ENCODE measurements around the gene CLIC1. TPM values are rescaled to one million over a fixed set of nuclear protein-coding genes. Genes with fewer than 3 reads are reported as not detected.

The CLIC1 gene
- polyA plus RNA-seq, 2 of the 4 experiments (the other 2 are of a cell fraction): 249 to 346 TPM

DNA sequence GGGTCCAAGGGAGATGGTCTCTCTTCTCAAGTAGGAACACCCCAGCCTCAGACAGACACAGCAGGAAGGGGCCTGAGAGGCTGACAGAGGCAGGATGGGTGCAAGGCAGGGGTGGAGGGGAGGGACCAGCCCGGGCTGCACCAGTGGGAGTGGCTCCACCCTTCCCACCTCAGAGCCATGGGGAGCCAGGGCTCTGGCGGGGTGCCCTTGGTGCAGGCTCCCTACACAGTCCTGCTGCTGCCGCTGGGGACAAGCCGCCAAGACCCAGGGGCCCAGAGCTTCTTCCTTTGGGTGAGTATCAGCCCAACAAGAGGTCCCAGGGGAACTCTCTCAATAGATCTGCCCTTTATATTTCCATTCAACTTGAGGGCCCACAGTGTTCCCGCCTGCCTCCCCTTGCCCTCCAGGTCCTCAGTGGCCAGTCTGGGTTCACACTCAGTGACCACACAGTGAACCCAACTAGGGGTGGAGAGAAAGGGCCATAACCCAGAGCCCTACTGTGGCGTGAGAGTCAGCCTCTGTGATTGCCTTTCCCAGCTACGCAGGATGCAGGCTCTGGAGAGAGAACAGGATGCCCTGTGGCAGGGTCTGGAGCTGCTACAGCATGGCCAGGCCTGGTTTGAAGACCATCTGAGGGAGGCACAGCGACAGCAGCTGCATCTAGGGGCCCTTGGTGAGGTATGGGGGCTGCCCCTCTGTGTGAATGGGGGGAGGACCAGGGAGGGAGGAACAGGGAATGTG is 26.7 kb upstream of the CLIC1 start:
- no peak overlapping the region for H3K4me3 ChIP-seq
- 71% methylated on average over 3 of the region's 8 CpGs for WGBS (ENCODE audit: missing lambda C conversion rate)
- DNase-seq (ENCODE audit: low read depth in 1 of 2, low spot score in 1 of 2) (no peak), ATAC-seq (no peak; a peak in 1 of 6 replicates), FAIRE-seq (no peak)
- no peaks in the 10 kb centered on the region for H3K9me3 ChIP-seq
- ChIA-PET POLR2A (no interaction called here), CTCF (no interaction called here)
- no peak overlapping the region for H3K27ac ChIP-seq
- TF ChIP-seq HOXB13 (CRISPR knock-in tag; IDR thresholded peaks at IDR 0.05; ENCODE audit: low read depth) (no peak), CEBPB (IDR thresholded peaks at IDR 0.05) (no peak), CBX2 (IDR thresholded peaks at IDR 0.05; ENCODE audit: borderline replicate concordance, low read depth) (no peak), ESRRA (IDR thresholded peaks at IDR 0.05; ENCODE audit: borderline replicate concordance, low read length) (no peak), PHF8 (IDR thresholded peaks at IDR 0.05; ENCODE audit: borderline replicate concordance, low read depth) (no peak)
- TF ChIP-seq, protein P1, sequence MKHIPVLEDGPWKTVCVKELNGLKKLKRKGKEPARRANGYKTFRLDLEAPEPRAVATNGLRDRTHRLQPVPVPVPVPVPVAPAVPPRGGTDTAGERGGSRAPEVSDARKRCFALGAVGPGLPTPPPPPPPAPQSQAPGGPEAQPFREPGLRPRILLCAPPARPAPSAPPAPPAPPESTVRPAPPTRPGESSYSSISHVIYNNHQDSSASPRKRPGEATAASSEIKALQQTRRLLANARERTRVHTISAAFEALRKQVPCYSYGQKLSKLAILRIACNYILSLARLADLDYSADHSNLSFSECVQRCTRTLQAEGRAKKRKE (CRISPR knock-in tag; IDR thresholded peaks at IDR 0.05; ENCODE audit: low read depth): no peak
- TF ChIP-seq, protein P2, sequence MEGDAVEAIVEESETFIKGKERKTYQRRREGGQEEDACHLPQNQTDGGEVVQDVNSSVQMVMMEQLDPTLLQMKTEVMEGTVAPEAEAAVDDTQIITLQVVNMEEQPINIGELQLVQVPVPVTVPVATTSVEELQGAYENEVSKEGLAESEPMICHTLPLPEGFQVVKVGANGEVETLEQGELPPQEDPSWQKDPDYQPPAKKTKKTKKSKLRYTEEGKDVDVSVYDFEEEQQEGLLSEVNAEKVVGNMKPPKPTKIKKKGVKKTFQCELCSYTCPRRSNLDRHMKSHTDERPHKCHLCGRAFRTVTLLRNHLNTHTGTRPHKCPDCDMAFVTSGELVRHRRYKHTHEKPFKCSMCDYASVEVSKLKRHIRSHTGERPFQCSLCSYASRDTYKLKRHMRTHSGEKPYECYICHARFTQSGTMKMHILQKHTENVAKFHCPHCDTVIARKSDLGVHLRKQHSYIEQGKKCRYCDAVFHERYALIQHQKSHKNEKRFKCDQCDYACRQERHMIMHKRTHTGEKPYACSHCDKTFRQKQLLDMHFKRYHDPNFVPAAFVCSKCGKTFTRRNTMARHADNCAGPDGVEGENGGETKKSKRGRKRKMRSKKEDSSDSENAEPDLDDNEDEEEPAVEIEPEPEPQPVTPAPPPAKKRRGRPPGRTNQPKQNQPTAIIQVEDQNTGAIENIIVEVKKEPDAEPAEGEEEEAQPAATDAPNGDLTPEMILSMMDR (IDR thresholded peaks at IDR 0.05): no peak
- H3K4me2 ChIP-seq: no peak overlapping the region
- H3K4me1 ChIP-seq: no peaks in the 10 kb centered on the region

DNA sequence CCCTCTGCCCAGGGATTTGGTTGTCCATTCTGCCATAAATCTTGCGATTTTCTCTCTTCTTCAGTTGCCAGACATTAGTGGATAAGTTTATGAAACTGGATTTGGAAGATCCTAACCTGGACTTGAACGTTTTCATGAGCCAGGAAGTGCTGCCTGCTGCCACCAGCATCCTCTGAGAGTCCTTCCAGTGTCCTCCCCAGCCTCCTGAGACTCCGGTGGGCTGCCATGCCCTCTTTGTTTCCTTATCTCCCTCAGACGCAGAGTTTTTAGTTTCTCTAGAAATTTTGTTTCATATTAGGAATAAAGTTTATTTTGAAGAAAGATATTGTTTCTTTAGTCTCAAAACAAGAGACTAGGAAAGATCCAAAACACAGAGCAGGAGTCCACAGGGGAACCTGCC is 26.0 kb upstream of the CLIC1 start, which contains the start of gene SAPCD1:
Gene SAPCD1, plus strand, starts transcription at position 301 of the 400 bp plus-strand sequence. CDS start 399 bp downstream, outside the sequence.
- WGBS (ENCODE audit: missing lambda C conversion rate): 74% methylated on average over 4 of the region's 4 CpGs
- H3K9me3 ChIP-seq: no peaks in the 10 kb centered on the region
- ATAC-seq: no peak
- no peak for FAIRE-seq
- no peaks in the 10 kb centered on the region for H3K4me1 ChIP-seq
- no peak for DNase-seq (ENCODE audit: low read depth in 1 of 2, low spot score in 1 of 2)
- ChIA-PET CTCF (no interaction called here), POLR2A (no interaction called here)
- H3K4me3 ChIP-seq: no peak within 1 kb of the TSS
- TF ChIP-seq RNF2 (IDR thresholded peaks at IDR 0.05; ENCODE audit: borderline replicate concordance, low read depth): no peak
- TF ChIP-seq ZNF302 (CRISPR knock-in tag; IDR thresholded peaks at IDR 0.05): no peak
- H3K4me2 ChIP-seq: no peak within 1 kb of the TSS
- no peak within 1 kb of the TSS for H3K27ac ChIP-seq

DNA sequence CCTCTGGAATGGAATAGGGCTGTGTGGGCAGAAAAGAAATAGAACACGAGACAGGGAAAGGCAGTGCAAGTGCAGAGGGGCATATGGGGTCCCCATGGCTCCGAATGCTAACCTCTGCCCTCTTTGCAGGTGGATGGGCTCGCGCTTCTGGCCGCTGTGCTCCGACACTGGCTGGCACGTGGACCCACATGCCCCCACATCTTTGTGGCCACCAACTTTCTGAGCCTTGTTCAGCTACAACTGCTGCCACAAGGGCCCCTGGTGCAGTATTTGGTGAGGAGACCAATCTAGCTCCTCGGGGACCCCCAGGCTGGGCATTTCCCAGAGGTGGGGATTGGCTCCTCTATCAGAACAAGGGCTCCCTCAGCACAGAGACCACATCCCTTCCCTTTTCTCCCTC is 25.0 kb upstream of the CLIC1 start:
- Histone ChIP-seq H3K4me3 (no peak overlapping the region), H3K9me3 (no peaks in the 10 kb centered on the region), H3K4me1 (no peaks in the 10 kb centered on the region), H3K27ac (no peak overlapping the region), H3K4me2 (no peak overlapping the region)
- DNase-seq (ENCODE audit: low read depth in 1 of 2, low spot score in 1 of 2): no peak
- no peak for FAIRE-seq
- TF ChIP-seq SREBF2 (IDR thresholded peaks at IDR 0.05) (no peak), FOSB (CRISPR knock-in tag; IDR thresholded peaks at IDR 0.05) (no peak), EHMT2 (IDR thresholded peaks at IDR 0.05; ENCODE audit: low read depth) (no peak), GATA3 (IDR thresholded peaks at IDR 0.05; ENCODE audit: borderline replicate concordance) (no peak), ZSCAN20 (CRISPR knock-in tag; IDR thresholded peaks at IDR 0.05) (no peak), KDM5A (IDR thresholded peaks at IDR 0.05) (no peak), MAFK (IDR thresholded peaks at IDR 0.05; ENCODE audit: partially characterized antibody) (no peak), MAZ (IDR thresholded peaks at IDR 0.05; ENCODE audit: borderline replicate concordance, low read depth, low read length) (no peak), TFCP2L1 (CRISPR knock-in tag; IDR thresholded peaks at IDR 0.05) (no peak), CBX2 (IDR thresholded peaks at IDR 0.05; ENCODE audit: borderline replicate concordance, low read depth) (no peak), RNF2 (IDR thresholded peaks at IDR 0.05; ENCODE audit: borderline replicate concordance, low read depth) (no peak)
- TF ChIP-seq, protein P3, sequence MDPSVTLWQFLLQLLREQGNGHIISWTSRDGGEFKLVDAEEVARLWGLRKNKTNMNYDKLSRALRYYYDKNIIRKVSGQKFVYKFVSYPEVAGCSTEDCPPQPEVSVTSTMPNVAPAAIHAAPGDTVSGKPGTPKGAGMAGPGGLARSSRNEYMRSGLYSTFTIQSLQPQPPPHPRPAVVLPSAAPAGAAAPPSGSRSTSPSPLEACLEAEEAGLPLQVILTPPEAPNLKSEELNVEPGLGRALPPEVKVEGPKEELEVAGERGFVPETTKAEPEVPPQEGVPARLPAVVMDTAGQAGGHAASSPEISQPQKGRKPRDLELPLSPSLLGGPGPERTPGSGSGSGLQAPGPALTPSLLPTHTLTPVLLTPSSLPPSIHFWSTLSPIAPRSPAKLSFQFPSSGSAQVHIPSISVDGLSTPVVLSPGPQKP (IDR thresholded peaks at IDR 0.05; ENCODE audit: low read depth, low read length): no peak
- 90% methylated on average over 8 of the region's 8 CpGs for WGBS (ENCODE audit: missing lambda C conversion rate)
- ChIA-PET POLR2A (no interaction called here), CTCF (interaction anchor here (3.8 kb wide), 1 partner anchor 9 kb away, joined by 21 read pairs; no protein-coding TSS in a partner anchor)
- ATAC-seq: no peak

Data from A549 (cell line).